GM18505 (cell line): ENCODE measurements around the gene CGAS.
"Not testable (repeated sequence)": the region's sequence is repeated elsewhere in the genome, so short reads cannot be mapped to it uniquely, and the experiment has no call there.

Experiments used
- ATAC-seq: cut with Tn5 transposase; IDR thresholded peaks from one replicate; pipeline ENCODE4 v1.9.1; 2021; ENCODE audit not compliant: unreplicated experiment
- POLR2A ChIP-seq: IDR thresholded peaks from 4 replicates; pipeline ENCODE4 v1.6.1; 2011; ENCODE audit warnings: borderline replicate concordance; ENCODE audit not compliant: insufficient read depth, insufficient read length; ENCODE audit errors: extremely low read depth

CGAS gene

GRCh38 chr6:73451223-73452106 lies 632 bp downstream of the CGAS start:
- TF ChIP-seq POLR2A, result peak; percentile 58
- ATAC-seq, result peak; percentile 50

DNA sequence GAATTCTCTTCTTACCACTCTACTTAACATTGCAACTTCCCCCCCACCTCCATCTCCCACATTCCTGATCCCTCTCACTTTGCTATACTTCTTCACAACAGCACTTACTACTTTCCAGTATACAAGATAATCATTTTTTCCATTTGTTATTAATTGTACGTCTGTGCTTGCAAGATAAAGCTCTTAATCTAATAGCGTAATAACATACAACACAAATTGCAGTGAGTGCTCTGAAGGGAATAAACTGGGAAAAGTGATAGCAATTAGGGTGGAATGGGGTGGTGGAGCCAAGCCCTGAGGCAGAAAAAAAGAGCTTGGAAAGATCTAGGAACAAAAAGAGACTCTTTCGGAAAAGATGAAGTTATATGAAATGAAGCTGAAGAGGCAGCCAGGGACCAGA lies 8.5 kb downstream of the CGAS start:
- TF ChIP-seq POLR2A, result no peak
- no peak for ATAC-seq

DNA sequence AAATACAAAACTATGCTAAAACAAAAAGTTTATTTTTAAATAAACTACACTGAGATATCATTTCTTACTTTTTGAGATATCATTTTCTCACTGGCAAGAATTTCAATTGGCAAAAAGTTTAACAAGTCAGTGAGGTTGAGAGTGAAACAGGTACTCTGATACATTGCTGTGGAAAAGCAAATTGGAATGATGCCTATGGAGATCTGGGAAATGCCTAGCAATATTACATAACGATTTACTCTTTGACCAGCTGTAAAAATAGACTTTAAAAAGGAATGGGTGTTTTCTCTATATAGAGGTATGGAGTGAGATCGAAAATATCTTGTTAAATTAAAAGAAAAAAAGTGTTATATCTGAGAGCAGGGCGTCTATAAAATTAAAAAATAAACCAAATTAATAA lies 16.9 kb downstream of the CGAS start:
- no peak for TF ChIP-seq POLR2A
- ATAC-seq, result no peak

GRCh38 chr6:73421534-73421933 lies 30.6 kb downstream of the CGAS start:
- TF ChIP-seq POLR2A, result no peak
- ATAC-seq, result no peak

GRCh38 chr6:73418081-73418741 lies 33.9 kb downstream of the CGAS start:
- no peak for TF ChIP-seq POLR2A
- ATAC-seq, result no peak

GRCh38 chr6:73413102-73413501 lies 39.0 kb downstream of the CGAS start:
- TF ChIP-seq POLR2A, result no peak
- no peak for ATAC-seq

DNA sequence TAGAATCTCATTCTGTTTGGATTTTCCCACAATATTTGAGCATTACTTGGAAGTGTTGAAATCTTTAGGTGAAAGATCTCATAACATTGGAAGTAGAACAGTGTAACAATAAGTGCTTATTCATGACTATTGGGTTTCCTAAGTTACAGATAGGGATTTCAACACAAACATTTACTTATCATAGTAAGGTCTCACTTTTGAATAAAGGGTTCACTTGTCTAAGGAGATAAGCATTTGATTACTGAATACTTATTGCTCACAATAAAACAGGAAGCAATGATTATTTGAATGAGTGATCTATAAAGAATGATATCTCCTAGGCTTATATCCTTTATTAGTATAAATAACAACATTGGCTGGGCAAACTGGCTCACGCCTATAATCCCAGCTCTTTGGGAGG lies 42.7 kb downstream of the CGAS start:
- no peak for TF ChIP-seq POLR2A
- no peak for ATAC-seq

DNA sequence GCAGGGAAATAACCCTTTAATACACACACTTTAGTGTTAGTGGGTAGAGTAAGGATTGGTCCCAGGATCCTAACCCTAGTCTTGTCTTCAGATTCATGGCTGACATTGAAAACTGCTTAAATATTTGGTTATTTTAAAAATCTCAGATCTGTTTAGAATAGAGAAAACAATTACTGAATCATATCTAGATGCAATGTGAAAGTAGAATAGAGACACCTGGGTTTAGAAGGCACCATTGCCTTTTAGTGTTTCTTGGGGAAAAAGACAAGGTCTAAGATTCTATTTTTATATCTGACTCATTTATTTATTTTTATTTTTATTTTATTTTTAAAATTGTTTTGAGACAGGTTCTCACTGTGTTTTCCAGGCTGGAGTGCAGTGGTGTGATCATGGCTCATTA lies 51.4 kb downstream of the CGAS start:
- ATAC-seq, result no peak
- TF ChIP-seq POLR2A, result no peak

GRCh38 chr6:73395875-73396274 lies 56.2 kb downstream of the CGAS start:
- no peak for TF ChIP-seq POLR2A
- ATAC-seq, result no peak

GRCh38 chr6:73394577-73395354 lies 57.3 kb downstream of the CGAS start, which contains the start of gene DDX43:
DDX43 (plus strand) TSS chr6:73394828; CDS start chr6:73394906, 78 bp downstream.
- no peak for TF ChIP-seq POLR2A
- ATAC-seq, result no peak

DNA sequence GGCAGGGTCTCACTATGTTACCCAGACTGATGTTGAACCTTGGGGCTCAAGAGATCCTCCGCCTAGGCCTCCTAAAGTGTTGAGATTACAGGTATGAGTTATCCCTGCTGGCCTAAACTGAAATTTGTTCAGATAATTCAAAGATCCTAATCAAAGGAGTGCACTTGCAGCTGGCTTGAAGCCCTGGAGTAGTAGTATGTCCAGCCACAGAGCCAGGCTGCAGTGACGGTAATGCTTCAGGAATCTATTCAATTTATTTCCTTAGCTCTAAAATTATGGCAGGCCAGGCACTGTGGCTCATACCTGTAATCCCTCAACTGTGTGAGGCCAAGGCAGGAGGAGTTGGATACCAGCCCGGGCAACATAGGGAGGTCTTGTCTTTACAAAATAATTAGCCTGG lies 58.8 kb downstream of the CGAS start:
- no peak for TF ChIP-seq POLR2A
- ATAC-seq, result no peak

GRCh38 chr6:73392188-73392587 lies 59.9 kb downstream of the CGAS start:
- ATAC-seq, result not testable (repeated sequence)

- no peak for ATAC-seq
- TF ChIP-seq POLR2A, result no peak
Measured at GRCh38 chr6:73391675-73392074, 60.4 kb downstream of the CGAS start.
